NCI-H1048 (cell line): ENCODE data around the gene TMEM154.

Experiments used
- DNase-seq: peaks from one replicate; lab custom pipeline; 2025; lab: John Stamatoyannopoulos, UW

Gene TMEM154

GRCh38 chr4:152696764-152697261 is 17.0 kb upstream of the TMEM154 start:
- DNase-seq = no peak

GRCh38 chr4:152693871-152694270 is 14.1 kb upstream of the TMEM154 start:
- no peak for DNase-seq

GRCh38 chr4:152691761-152692160 is 12.0 kb upstream of the TMEM154 start:
- DNase-seq = no peak

- DNase-seq = no peak
Measured at GRCh38 chr4:152690706-152691651, 11.2 kb upstream of the TMEM154 start.

GRCh38 chr4:152689615-152690501 is 10.1 kb upstream of the TMEM154 start:
- no peak for DNase-seq

GRCh38 chr4:152687974-152688599 is 8.3 kb upstream of the TMEM154 start:
- DNase-seq = no peak

GRCh38 chr4:152686452-152687013 is 6.7 kb upstream of the TMEM154 start:
- no peak for DNase-seq

GRCh38 chr4:152684587-152684986 is 4.8 kb upstream of the TMEM154 start:
- DNase-seq = no peak

- no peak for DNase-seq
Measured at GRCh38 chr4:152684007-152684406, 4.2 kb upstream of the TMEM154 start.

GRCh38 chr4:152682143-152682941 is 2.5 kb upstream of the TMEM154 start:
- DNase-seq = no peak

GRCh38 chr4:152680988-152681603 is 1.3 kb upstream of the TMEM154 start:
- DNase-seq = no peak

GRCh38 chr4:152678841-152679240 is 956 bp downstream of the TMEM154 start:
- no peak for DNase-seq

- DNase-seq = no peak
Measured at GRCh38 chr4:152677117-152677516, 2.7 kb downstream of the TMEM154 start.

GRCh38 chr4:152676052-152676854 is 3.5 kb downstream of the TMEM154 start:
- DNase-seq = no peak

GRCh38 chr4:152674359-152674758 is 5.4 kb downstream of the TMEM154 start:
- DNase-seq = no peak

GRCh38 chr4:152673489-152673888 is 6.3 kb downstream of the TMEM154 start:
- DNase-seq = no peak

- DNase-seq = no peak
Measured at GRCh38 chr4:152672206-152673092, 7.3 kb downstream of the TMEM154 start.

GRCh38 chr4:152668338-152668964 is 11.3 kb downstream of the TMEM154 start:
- no peak for DNase-seq
